ENCODE results near the gene DLX2.

DLX2 gene

DNA sequence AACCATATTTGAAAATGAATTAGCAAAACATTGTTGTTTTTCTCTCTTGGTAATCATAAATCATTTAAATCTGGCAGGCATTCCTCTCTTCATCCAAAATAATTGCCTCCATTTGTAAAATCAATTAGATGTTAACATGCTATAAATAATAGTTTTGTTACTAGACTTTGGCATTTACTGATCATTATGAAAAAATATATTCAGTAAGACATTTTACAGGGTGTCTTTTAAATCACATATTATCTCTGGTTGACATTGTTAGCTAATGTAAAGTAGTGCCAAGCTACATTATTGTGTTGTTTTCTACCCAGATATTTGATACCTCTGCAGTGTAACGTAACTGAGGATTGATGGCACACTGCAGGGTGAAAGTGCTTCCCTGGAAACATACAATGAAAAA lies 49.2 kb downstream of the DLX2 start:
- no peak for DNase-seq (ENCODE audit: low read depth)

DNA sequence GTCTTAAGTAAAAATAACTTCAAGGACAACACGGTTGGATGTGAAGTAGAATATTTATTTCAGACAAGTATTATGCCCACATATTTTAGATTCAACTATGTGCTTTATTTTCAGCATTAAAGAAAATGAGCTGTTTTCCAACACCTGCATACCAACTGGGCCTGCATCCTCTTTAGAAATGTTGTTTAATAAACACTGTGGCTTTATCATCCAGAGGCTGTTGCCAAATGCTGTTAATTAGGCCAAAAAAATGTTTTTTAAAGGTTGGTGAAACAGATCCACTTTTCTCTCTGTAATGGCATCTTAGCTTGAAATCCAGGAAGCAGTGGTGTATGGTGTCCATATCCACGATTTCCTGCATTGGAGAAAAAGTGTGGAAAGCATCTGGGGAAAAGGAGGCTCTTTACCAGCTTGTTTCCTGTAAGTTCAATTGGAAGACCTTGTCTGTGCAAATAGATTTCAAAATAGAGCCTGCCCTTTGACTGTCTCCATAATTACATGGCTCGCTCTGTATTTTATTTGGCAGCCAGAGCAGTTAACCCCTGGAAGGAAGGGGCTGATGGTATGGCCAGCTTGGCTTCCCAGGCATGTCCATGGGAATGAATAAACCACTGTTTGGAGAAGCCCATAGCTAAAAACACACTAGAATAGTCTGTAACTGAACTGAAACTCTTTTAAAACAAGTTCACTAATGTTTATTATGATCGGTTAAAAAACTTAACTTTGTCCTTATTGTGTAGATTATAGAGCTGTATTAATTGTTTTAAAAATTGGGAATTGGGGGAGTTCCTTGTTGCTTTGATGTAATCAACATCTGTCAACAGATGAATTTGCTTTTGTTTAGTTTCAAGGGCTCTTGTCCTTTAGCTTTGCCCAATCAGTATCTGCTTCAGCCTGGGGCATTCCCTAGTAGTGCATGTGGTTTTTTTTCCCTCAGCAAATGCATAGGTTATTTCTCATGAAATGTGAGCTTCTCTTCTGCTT lies 50.4 kb downstream of the DLX2 start:
- DNase-seq (ENCODE audit: low read depth), result no peak

- no peak for DNase-seq (ENCODE audit: low read depth)
These were observed 52.1 kb downstream of the DLX2 start for GRCh38 chr2:172050479-172051125.

DNA sequence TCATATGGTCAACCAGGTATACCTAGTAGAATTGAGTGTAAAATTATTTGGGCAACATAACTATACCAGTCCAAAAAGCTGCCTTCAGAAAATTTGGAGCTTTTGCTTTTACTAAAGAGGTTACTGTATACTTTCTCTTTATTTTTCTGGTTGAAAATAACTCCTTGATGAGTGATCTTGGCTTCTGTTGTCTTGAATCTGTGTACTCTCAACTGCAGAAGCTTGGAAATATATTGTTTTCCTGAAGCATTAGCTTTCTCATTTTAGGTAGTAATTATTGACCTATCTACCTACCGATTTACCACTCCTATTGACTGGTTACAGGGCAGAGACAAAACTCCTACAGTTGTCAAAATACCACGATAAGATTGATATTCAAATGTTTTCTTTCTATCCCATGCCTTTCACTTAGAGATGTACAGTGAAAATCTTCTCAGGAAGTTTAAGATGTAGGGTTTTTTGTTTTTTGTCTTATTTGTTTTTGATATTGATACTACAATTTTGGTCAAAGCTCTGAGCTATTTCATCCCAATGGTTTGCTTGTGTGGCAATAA lies 53.1 kb downstream of the DLX2 start:
- no peak for DNase-seq (ENCODE audit: low read depth)
